Stimulated activated CD8-positive, alpha-beta memory T cell treated with anti-CD3 and anti-CD28 coated beads, Interleukin-12 subunit alpha, Interleukin-12 subunit beta, amount 100 ng/mL, for 4 hours (primary cell): ENCODE measurements around the gene PRR23E.

Source experiments
- DNase-seq: peaks from one replicate; pipeline ENCODE4 v3.0.0-alpha.2; 2020; ENCODE audit warnings: low read depth

Gene PRR23E

DNA sequence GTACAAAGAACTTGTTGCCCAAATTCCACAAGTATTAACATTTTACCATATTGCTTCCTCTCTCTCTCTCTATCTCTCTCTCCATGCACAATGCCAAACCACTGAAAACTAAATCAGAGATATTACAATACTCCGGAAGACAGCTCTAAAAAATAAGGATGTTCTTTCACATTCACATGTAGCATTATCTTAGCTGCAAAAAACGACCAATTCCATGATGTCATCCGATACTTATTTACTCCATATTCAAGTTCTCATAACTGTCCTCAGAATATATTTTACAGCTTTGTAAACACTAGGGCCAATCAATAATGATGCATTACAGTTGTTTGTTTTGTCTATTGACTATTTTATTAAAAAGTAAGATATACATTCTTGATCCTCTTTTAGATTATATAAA is 7.7 kb upstream of the PRR23E start:
- no peak for DNase-seq

- no peak for DNase-seq
Measured at GRCh38 chr3:127185962-127186674, 6.8 kb upstream of the PRR23E start.

DNA sequence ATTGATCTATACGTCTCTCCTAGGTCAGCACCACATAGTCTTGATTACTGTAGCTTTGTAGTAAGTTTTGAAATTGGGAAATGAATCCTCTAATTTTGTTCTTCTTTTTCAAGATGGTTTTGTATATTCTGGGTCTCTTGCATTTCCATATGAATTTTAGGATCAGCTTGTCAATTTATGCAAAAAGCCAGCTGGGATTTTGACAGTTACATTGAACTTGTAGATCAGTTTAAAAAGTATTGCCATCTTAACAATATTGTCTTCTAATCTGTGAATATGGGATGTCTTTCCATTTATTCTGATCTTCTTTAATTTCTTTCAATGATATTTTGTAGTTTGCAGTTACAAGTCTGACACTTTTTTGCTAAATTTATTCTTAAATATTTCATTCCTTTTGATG is 5.6 kb upstream of the PRR23E start:
- no peak for DNase-seq

- no peak for DNase-seq
Measured at GRCh38 chr3:127193341-127193740, 410 bp downstream of the PRR23E start.

DNA sequence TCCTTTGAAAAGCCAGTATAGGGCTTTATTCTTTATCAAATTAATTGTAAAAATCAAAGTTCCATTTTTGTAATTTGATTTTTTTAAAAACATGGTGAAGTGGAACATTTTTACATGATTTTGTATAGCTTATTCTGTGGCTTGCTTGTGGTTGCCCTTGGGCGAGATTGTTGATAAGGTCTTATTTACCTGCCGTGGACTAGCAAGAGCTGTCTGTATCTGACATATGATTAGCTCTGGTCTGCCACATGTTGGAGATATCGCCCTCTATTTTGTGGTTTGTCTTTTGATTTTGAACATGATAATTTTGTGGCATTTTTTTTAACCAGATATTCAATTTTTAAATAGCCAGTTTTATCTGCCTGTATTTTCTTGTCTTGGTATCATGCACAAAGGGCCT is 844 bp downstream of the PRR23E start:
- DNase-seq, result no peak

- DNase-seq, result no peak
Measured at GRCh38 chr3:127194601-127195187, 1.8 kb downstream of the PRR23E start.

- DNase-seq, result no peak
Measured at GRCh38 chr3:127195417-127195816, 2.5 kb downstream of the PRR23E start.

DNA sequence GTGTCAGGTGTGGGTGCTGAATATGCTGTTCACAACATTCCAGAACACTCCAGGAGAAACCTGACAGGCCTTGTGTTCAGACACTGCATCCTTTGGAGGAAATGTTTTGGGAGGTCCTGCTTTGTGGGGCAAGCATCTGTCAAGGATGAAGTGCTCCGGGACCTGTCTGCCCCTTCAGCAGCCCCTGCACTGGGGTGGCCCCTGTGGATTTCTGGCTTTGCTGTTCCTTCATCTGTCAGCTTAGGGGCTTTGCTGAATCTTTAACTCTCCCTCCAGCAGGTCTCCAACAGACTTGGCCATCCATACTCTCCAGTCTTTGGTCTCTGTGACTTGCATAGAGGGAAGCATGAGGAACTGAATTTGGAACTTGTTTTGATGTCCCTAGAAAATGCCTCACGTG is 3.1 kb downstream of the PRR23E start:
- no peak for DNase-seq

DNA sequence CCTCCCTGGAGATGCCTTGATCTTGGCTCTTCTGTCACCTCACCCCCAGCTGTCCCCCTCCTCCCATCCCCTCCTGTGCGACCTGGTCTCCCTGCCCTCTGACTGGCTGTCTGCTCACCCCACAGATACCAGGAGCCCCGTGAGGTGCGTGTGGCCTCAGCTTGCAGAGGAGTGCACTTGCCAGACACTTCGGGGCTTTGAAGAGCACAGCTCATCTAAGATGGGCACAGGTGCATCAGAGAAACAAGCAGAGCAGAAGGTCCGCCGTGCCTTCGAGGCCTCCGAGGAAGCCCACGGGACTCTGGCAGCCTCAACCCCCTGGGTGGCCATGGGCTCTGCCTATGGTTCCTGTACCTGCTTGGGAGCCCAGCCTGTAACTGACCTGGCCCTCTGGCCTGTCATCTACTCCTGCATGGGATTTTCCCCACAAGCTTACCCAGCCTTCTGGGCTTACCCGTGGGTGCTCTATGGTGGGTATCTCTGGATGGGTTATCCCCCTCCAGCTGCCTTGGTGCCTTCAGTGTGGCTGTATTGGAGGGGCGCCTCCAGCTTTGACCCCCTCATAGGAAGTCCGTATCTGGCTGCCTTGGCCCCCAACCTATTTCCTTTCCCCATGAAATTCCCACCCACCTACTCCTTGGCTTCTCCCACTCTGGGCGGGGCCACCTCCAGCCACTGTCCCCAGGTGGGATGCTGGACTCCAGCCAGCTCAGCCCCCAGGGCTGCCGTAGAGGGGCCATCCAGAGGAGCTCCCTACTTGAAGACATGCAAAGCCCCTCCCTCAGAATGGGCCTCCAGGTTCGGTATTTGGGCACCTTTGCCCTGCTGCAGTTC is 3.8 kb downstream of the PRR23E start:
- DNase-seq, result no peak

GRCh38 chr3:127197300-127198189 is 4.6 kb downstream of the PRR23E start:
- no peak for DNase-seq

DNA sequence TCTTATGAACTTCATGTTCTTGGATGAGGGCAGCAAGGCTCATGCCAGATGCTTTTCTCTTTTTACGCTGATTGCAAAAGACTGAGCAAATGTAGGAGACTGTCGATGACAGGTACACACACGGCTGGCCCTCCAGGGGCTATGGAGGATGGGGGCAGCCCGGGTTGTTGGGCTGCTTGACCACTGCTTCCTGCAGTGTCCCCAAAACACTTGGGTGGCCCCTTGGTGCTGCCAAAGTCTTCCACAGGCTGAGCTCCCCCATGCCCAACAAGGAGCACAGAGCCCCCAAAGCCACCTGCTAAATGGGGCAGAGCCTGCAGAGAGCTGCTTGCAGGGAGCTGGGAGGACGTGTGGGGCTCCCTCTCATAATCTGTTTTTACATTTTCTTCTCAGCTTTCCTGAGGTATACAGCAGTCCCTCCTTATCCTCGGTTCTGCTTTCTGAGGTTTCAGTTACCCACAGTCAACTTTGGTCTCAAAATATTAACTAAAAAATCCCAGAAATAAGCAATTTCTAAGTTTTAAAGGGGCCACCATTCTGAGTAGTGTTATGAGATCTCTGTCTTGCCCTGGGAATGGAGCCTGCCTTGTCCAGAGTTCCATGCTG is 7.3 kb downstream of the PRR23E start:
- DNase-seq, result no peak

- no peak for DNase-seq
Measured at GRCh38 chr3:127203024-127203423, 10.1 kb downstream of the PRR23E start.

DNA sequence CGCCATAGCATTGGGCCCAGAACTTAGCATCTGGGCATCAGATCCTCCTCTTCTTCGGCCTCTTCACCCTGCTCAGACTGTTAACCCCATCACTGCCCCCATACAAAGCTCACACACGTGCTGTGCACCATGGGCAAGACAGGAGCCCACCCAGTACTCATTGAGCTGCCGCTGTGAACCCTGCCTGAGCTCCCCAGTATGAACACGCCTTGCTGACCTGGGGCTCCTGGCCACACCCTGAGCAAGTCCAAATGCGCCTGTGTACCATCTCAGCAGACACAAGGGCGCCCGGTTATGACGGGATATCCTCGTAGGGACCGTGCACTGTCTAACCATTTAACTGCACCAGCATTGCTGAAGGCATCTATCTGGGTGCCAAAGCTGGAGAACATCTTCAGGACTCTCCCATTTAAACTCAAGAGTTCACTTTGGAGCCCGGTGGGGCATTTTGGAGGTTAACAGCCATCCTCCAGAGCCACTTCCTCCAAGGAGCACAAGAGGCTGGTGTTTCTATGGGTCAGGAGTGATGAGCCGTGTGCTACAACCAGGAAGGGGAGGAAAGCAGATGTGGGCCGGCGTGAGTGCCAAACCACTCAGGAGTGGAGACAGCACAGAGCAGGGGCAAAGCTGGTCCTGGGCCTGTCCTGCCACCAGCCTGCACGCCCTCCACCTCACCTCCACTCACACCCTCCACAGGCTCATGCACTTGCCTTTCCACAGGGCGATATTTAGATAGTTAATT is 12.1 kb downstream of the PRR23E start:
- DNase-seq, result no peak

GRCh38 chr3:127206154-127206553 is 13.2 kb downstream of the PRR23E start:
- no peak for DNase-seq

GRCh38 chr3:127206611-127207516 is 13.9 kb downstream of the PRR23E start:
- DNase-seq, result no peak

- no peak for DNase-seq
Measured at GRCh38 chr3:127207727-127208482, 15.0 kb downstream of the PRR23E start.

DNA sequence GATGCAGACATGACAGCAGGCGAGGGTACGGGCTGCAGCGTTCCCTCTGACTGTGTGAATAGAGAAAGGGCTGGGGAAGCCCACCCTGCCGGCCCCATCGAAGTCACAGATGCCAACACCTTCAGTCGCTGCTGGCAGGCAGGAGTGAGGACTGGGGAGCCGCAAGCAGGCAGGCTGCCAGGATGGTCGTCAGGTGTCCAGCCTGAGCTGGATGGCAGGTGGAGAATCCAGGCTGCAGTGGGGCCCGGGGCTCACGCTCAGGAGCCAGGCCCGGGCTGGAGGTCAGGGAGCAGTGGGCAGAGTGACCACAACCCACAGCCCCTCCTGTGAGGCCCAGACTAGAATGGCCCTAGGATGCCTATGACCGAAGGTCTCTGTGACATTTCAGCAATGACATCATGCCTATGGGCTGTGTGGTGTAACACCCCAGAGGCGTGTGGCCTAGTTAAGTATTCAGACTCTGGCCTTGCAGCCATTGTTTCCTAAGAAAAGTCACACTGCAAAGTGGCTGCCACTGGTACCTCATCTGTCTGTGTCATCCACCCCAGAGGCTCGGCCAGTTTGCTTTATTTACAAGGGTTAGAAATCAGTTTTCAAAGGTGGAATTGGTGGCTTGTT is 15.7 kb downstream of the PRR23E start:
- DNase-seq, result no peak

GRCh38 chr3:127209155-127209839 is 16.4 kb downstream of the PRR23E start:
- no peak for DNase-seq
